ENCODE results near the gene NHEJ1. TPM values are rescaled to one million over a fixed set of nuclear protein-coding genes. Genes with fewer than 3 reads are reported as not detected.

Gene NHEJ1
- polyA plus RNA-seq, 4 donors, result 19.3 to 47.1 (median 36.6) TPM

DNA sequence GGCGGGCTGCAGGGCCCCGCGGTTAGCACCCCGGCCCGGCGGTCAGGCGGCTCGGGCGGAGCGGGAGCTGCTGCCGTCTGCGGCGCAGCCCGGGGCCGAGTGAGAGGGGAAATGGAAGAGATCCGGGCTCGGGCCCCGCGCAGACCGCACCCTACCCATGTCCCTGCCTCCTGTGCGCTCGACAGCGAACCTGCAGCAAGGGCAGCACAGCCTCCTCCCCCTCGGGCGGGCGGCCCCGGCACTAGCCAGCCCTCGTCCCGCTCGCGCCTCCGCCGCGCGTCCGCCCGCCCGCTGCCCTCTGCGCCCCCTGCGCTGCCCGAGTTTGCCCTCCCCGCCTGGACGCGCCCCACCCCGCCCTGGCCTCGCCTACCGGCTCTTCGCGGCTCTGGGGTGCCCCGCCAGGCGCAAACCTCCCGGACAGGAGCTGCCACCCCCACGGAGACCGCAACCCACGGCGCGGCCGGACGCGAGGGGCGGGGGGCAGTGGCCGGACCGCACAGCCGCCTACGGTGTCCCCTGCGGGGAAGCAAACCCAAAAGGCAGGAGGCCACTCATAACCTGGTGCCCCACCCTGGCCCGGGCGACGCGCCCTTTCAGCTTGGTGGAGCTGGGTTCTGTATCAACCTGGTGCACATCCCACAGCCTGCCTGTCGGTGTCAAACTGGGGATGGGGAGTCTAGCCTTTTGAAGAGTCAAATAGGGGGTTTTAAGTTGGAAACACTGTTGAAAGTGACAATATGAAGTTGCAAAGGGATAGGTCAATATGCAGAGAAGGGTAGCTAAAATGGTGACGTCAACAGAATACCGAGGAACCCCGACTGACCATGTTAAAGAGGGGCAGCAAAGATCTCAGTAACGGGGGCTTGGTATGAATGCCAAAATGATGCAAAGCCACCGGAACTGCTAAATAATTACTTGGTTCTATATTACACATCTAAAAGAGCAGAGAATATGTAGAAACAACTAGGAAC is 99.5 kb downstream of the NHEJ1 start, which contains the start of gene IHH:
Gene IHH, minus strand, starts transcription at position 101 of the 971 bp plus-strand sequence. CDS start 454 bp downstream, outside the sequence.
- DNase-seq, result peak; percentile 88 to 91
- Histone ChIP-seq H3K27ac (ENCODE audit: low read depth in 1 of 3, low read length in 2 of 3) (peak within 1 kb of the TSS; percentile 10 to 94 (median 86)), H3K9me3 (ENCODE audit: control insufficient read depth in 2 of 2, insufficient read depth in 1 of 2, low read depth in 1 of 2, low read length in 1 of 2) (no peaks in the 10 kb centered on the region), H3K4me1 (ENCODE audit: control insufficient read depth in 3 of 3, insufficient read depth in 2 of 3, low read depth in 1 of 3, low read length in 2 of 3) (peaks cover 0 to 27% (median 9%) of the 10 kb centered on the region in 3 donors), H3K36me3 (ENCODE audit: control insufficient read depth in 3 of 3, insufficient read depth in 2 of 3, low read depth in 1 of 3, low read length in 3 of 3) (peaks cover 0 to 38% (median 0%) of the 10 kb centered on the region in 3 donors), H3K4me3 (ENCODE audit: low read depth in 1 of 3, low read length in 3 of 3) (peak within 1 kb of the TSS; percentile 63 to 99 (median 91)), H3K27me3 (ENCODE audit: control insufficient read depth in 3 of 3, insufficient read depth in 3 of 3, low read length in 3 of 3) (peaks cover 0 to 34% (median 32%) of the 10 kb centered on the region in 3 donors)
- 2% methylated on average over 32 to 76 of the region's 76 CpGs for WGBS, 3 donors
- FAIRE-seq, result no peak

DNA sequence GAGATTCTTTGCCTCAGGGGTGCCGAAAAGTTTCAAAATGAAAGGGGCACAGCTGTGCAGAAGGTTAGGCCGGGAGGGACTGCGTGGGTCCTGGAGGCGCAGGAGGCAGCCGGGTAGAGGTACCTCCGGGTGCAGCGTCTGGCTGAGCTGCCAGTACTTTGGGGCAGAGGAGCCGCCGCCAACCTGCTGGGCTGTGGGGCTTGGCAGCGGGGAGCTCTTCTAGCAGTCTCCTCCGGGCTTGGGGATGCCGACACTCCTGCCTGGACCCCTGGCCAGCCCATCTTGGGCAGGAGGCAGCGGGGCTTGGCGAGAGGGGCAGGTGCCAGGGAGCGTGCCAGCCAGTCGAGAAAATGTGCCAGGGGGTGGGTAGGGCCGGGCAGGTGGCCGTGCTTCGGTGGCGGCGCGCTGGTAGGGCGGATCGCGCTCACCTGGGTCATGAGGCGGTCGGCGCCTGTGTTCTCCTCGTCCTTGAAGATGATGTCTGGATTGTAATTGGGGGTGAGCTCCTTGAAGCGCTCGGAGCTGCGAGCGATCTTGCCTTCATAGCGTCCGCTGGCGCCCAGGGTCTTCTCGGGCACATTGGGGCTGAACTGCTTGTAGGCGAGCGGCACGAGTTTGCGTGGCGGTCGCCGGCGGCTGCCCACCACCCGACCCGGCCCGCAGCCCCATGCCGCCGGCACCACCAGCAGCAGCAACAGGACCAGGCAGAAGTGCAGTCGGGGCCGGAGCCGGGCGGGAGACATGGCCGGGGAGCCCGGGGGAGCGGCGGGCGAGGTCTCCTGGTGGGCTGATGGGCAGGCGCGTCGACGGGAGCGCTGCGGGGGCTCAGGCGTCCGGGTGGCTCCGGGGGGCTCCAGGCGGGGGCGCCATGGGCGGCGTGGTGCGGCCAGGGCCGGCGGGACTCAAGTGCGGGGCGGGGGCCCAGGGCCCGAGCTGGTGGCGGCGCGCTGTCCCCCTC is 100.6 kb downstream of the NHEJ1 start:
- Histone ChIP-seq H3K9me3 (ENCODE audit: control insufficient read depth in 2 of 2, insufficient read depth in 1 of 2, low read depth in 1 of 2, low read length in 1 of 2) (no peaks in the 10 kb centered on the region), H3K27me3 (ENCODE audit: control insufficient read depth in 3 of 3, insufficient read depth in 3 of 3, low read length in 3 of 3) (peaks cover 0 to 34% (median 32%) of the 10 kb centered on the region in 3 donors), H3K27ac (ENCODE audit: low read depth in 1 of 3, low read length in 2 of 3) (peak overlapping the region; percentile 37 to 94 (median 86)), H3K36me3 (ENCODE audit: control insufficient read depth in 3 of 3, insufficient read depth in 2 of 3, low read depth in 1 of 3, low read length in 3 of 3) (peaks cover 0 to 49% (median 0%) of the 10 kb centered on the region in 3 donors), H3K4me1 (ENCODE audit: control insufficient read depth in 3 of 3, insufficient read depth in 2 of 3, low read depth in 1 of 3, low read length in 2 of 3) (peaks cover 0 to 20% (median 9%) of the 10 kb centered on the region in 3 donors), H3K4me3 (ENCODE audit: low read depth in 1 of 3, low read length in 3 of 3) (peak overlapping the region; percentile 63 to 99 (median 91))
- DNase-seq (peak; percentile 49 to 57), FAIRE-seq (no peak)
- 1 to 3% (median 2%) methylated on average over 62 to 81 of the region's 81 CpGs for WGBS, 3 donors

- WGBS, 3 donors, result 0 to 4% (median 3%) methylated on average over 15 to 17 of the region's 17 CpGs
- Histone ChIP-seq H3K36me3 (ENCODE audit: control insufficient read depth in 3 of 3, insufficient read depth in 2 of 3, low read depth in 1 of 3, low read length in 3 of 3) (peaks cover 0 to 55% (median 0%) of the 10 kb centered on the region in 3 donors), H3K4me1 (ENCODE audit: control insufficient read depth in 3 of 3, insufficient read depth in 2 of 3, low read depth in 1 of 3, low read length in 2 of 3) (peaks cover 0 to 20% (median 9%) of the 10 kb centered on the region in 3 donors), H3K4me3 (ENCODE audit: low read depth in 1 of 3, low read length in 3 of 3) (peak overlapping the region; percentile 63 to 99 (median 91)), H3K27ac (ENCODE audit: low read depth in 1 of 3, low read length in 2 of 3) (peak overlapping the region; percentile 37 to 94 (median 86)), H3K27me3 (ENCODE audit: control insufficient read depth in 3 of 3, insufficient read depth in 3 of 3, low read length in 3 of 3) (peaks cover 0 to 36% (median 32%) of the 10 kb centered on the region in 3 donors), H3K9me3 (ENCODE audit: control insufficient read depth in 2 of 2, insufficient read depth in 1 of 2, low read depth in 1 of 2, low read length in 1 of 2) (no peaks in the 10 kb centered on the region)
- DNase-seq (peak in 1 of 2 donors; percentile 32), FAIRE-seq (no peak)
These were observed 101.3 kb downstream of the NHEJ1 start for GRCh38 chr2:219059375-219059724.

- DNase-seq (peak; percentile 88 to 90), FAIRE-seq (no peak)
- Histone ChIP-seq H3K27ac (ENCODE audit: low read depth in 1 of 3, low read length in 2 of 3) (peak overlapping the region; percentile 37 to 94 (median 86)), H3K27me3 (ENCODE audit: control insufficient read depth in 3 of 3, insufficient read depth in 3 of 3, low read length in 3 of 3) (peaks cover 0 to 34% (median 32%) of the 10 kb centered on the region in 3 donors), H3K4me1 (ENCODE audit: control insufficient read depth in 3 of 3, insufficient read depth in 2 of 3, low read depth in 1 of 3, low read length in 2 of 3) (peaks cover 0 to 20% (median 9%) of the 10 kb centered on the region in 3 donors), H3K9me3 (ENCODE audit: control insufficient read depth in 2 of 2, insufficient read depth in 1 of 2, low read depth in 1 of 2, low read length in 1 of 2) (no peaks in the 10 kb centered on the region), H3K36me3 (ENCODE audit: control insufficient read depth in 3 of 3, insufficient read depth in 2 of 3, low read depth in 1 of 3, low read length in 3 of 3) (peaks cover 0 to 61% (median 0%) of the 10 kb centered on the region in 3 donors), H3K4me3 (ENCODE audit: low read depth in 1 of 3, low read length in 3 of 3) (peak overlapping the region; percentile 63 to 99 (median 91))
- WGBS, 3 donors, result 4 to 9% (median 5%) methylated on average over 39 to 42 of the region's 42 CpGs
These were observed 101.9 kb downstream of the NHEJ1 start for GRCh38 chr2:219058541-219059374.

DNA sequence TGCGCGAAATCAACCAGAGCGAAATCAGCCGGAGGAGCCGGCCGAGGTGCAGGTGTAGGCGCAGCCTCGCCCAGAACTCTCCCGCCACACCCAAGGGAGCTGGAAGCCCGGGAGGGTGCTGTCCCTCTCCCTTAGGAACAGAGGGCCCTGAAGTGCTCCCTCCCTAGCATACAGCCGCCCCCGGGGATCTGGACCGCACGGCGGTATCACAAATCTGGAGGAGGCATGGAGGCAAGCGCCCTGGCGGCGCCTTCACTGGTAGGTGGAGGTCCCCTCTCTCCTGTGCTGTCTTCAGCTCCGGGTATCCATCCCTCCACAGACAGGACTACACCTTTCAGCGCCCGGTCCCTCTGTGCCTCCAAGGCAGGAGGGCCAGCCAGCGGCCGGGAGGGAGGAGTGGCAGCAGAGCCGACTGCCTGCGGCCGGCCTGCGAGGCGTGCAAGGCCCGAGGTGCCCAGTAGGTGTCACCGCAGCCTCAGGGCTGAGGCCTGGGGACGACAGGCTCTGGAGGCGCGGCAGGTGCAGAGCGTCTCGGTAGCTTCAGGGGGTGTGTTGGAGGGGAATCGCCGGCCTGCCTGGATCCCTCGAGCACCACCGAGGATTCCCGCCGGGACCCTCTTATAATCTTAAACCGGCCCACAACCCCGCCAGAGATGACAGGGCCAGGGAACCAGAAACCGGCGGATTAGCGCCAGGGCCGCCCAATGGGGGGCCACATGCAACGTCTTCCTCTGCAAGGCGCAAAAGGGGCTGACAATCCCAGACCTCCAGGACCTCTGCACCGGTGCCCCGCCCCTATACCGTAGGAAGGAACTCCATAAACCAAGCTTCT is 102.7 kb downstream of the NHEJ1 start:
- Histone ChIP-seq H3K36me3 (ENCODE audit: control insufficient read depth in 3 of 3, insufficient read depth in 2 of 3, low read depth in 1 of 3, low read length in 3 of 3) (peaks cover 0 to 68% (median 0%) of the 10 kb centered on the region in 3 donors), H3K4me1 (ENCODE audit: control insufficient read depth in 3 of 3, insufficient read depth in 2 of 3, low read depth in 1 of 3, low read length in 2 of 3) (peaks cover 0 to 20% (median 9%) of the 10 kb centered on the region in 3 donors), H3K27me3 (ENCODE audit: control insufficient read depth in 3 of 3, insufficient read depth in 3 of 3, low read length in 3 of 3) (peaks cover 0 to 32% (median 29%) of the 10 kb centered on the region in 3 donors), H3K27ac (ENCODE audit: low read depth in 1 of 3, low read length in 2 of 3) (peak overlapping the region in 1 of 3 donors; percentile 94), H3K4me3 (ENCODE audit: low read depth in 1 of 3, low read length in 3 of 3) (peak overlapping the region; percentile 38 to 99 (median 91)), H3K9me3 (ENCODE audit: control insufficient read depth in 2 of 2, insufficient read depth in 1 of 2, low read depth in 1 of 2, low read length in 1 of 2) (no peaks in the 10 kb centered on the region)
- FAIRE-seq (no peak), DNase-seq (peak; percentile 82 to 90)
- 3 to 5% (median 3%) methylated on average over 47 to 52 of the region's 52 CpGs for WGBS, 3 donors

DNA sequence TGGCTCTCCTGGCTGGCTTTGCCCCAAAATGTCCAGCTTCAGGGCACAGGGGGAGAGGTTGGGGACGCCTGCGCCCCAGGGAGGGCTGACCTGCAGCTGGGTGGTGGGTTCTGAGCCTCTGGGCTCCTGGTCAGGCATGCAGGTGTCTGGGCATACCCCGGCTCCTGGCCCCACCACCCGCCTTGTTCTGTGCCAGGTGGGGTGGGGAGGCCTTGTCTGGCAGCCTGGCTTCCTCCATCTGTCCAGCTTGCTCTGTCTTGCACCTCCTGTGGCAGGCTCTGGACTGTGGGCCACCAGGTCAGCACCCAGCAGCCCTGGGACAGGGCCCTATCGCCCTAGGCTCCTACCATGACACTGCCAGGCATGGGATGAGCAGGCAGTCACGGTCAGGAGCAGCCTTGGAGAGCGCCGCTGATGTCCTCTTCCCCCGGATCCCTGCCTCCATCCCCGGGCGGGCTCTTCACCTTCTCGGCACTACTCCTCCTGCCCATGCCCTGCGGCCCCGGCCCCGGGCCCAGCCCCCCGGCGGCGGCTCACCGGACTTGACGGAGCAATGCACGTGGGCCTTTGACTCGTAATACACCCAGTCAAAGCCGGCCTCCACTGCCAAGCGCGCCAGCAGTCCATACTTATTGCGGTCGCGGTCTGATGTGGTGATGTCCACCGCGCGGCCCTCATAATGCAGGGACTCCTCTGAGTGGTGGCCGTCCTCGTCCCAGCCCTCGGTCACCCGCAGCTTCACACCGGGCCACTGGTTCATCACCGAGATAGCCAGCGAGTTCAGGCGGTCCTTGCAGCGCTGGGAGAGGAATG is 103.5 kb downstream of the NHEJ1 start:
- Histone ChIP-seq H3K27ac (ENCODE audit: low read depth in 1 of 3, low read length in 2 of 3) (no peak overlapping the region), H3K9me3 (ENCODE audit: control insufficient read depth in 2 of 2, insufficient read depth in 1 of 2, low read depth in 1 of 2, low read length in 1 of 2) (no peaks in the 10 kb centered on the region), H3K4me3 (ENCODE audit: low read depth in 1 of 3, low read length in 3 of 3) (peak overlapping the region in 2 of 3 donors; percentile 91 to 99), H3K4me1 (ENCODE audit: control insufficient read depth in 3 of 3, insufficient read depth in 2 of 3, low read depth in 1 of 3, low read length in 2 of 3) (peaks cover 0 to 20% (median 9%) of the 10 kb centered on the region in 3 donors), H3K36me3 (ENCODE audit: control insufficient read depth in 3 of 3, insufficient read depth in 2 of 3, low read depth in 1 of 3, low read length in 3 of 3) (peaks cover 0 to 68% (median 0%) of the 10 kb centered on the region in 3 donors), H3K27me3 (ENCODE audit: control insufficient read depth in 3 of 3, insufficient read depth in 3 of 3, low read length in 3 of 3) (peaks cover 0 to 29% (median 29%) of the 10 kb centered on the region in 3 donors)
- FAIRE-seq, result no peak
- peak in 1 of 2 donors; percentile 23 for DNase-seq
- 21 to 56% (median 48%) methylated on average over 37 to 40 of the region's 40 CpGs for WGBS, 3 donors

All from small intestine (tissue), 7 donors.